SK-N-SH treated with all-trans-retinoic acid at 6 μM for 48 hours (cell line): ENCODE measurements around the gene CREB1.

Experiments
- ATAC-seq: fragments of 200-7000 bp; cut with Tn5 transposase; 3 replicates; pipeline ENCODE4 v1.9.1; 2020; ENCODE audit warnings: mild to moderate bottlenecking, moderate library complexity
- ARNTL ChIP-seq: fragments of 450-650 bp; formaldehyde crosslinking; IDR thresholded peaks from 2 replicates; pipeline ENCODE4 v1.5.0; 2020; ENCODE audit warnings: low read depth, mild to moderate bottlenecking, moderate library complexity, borderline replicate concordance
- BACH2 ChIP-seq: fragments of 250-450 bp; sonication (Bioruptor Pico); IDR thresholded peaks from 2 replicates; pipeline ENCODE4 v1.9.0; 2021; ENCODE audit warnings: mild to moderate bottlenecking, borderline replicate concordance
- CSRNP3 ChIP-seq: fragments of 250-450 bp; sonication (Bioruptor Pico); IDR thresholded peaks from 2 replicates; pipeline ENCODE4 v1.5.1; 2021; ENCODE audit warnings: mild to moderate bottlenecking, moderate library complexity
- ESRRG ChIP-seq: fragments of 250-450 bp; sonication (Bioruptor Pico); IDR thresholded peaks from 2 replicates; pipeline ENCODE4 v1.6.1; 2021; ENCODE audit warnings: mild to moderate bottlenecking
- GLIS3 ChIP-seq: fragments of 250-450 bp; sonication (Bioruptor Pico); IDR thresholded peaks from 2 replicates; pipeline ENCODE4 v1.5.0; 2020; ENCODE audit warnings: mild to moderate bottlenecking, moderate library complexity
- ISL1 ChIP-seq: fragments of 250-450 bp; sonication (Bioruptor Pico); IDR thresholded peaks from 2 replicates; pipeline ENCODE4 v2.1.2; 2022; ENCODE audit warnings: mild to moderate bottlenecking, moderate library complexity
- OSR1 ChIP-seq: fragments of 250-450 bp; sonication (Bioruptor Pico); IDR thresholded peaks from 2 replicates; pipeline ENCODE4 v1.8.0; 2022; ENCODE audit warnings: moderate library complexity, mild to moderate bottlenecking, inconsistent platforms
- PATZ1 ChIP-seq: fragments of 250-450 bp; sonication (Bioruptor Pico); IDR thresholded peaks from 2 replicates; pipeline ENCODE4 v1.8.0; 2020; ENCODE audit warnings: mild to moderate bottlenecking, moderate library complexity, borderline replicate concordance
- POU6F1 ChIP-seq: fragments of 250-450 bp; sonication (Bioruptor Pico); IDR thresholded peaks from 2 replicates; pipeline ENCODE4 v1.8.0; 2021; ENCODE audit warnings: low read depth, mild to moderate bottlenecking, moderate library complexity, borderline replicate concordance
- PPARA ChIP-seq: fragments of 250-450 bp; sonication (Bioruptor Pico); IDR thresholded peaks from 2 replicates; pipeline ENCODE4 v1.5.0; 2020; ENCODE audit warnings: mild to moderate bottlenecking, borderline replicate concordance
- RARB ChIP-seq: fragments of 250-450 bp; sonication (Bioruptor Pico); IDR thresholded peaks from 2 replicates; pipeline ENCODE4 v1.8.0; 2021; ENCODE audit warnings: mild to moderate bottlenecking, moderate library complexity
- SNAI2 ChIP-seq: fragments of 250-450 bp; sonication (Bioruptor Pico); IDR thresholded peaks from 2 replicates; pipeline ENCODE4 v1.5.0; 2020; ENCODE audit warnings: mild to moderate bottlenecking, moderate library complexity
- TCF4 ChIP-seq: fragments of 250-450 bp; sonication (Bioruptor Pico); IDR thresholded peaks from 2 replicates; pipeline ENCODE4 v1.8.0; 2021; ENCODE audit warnings: mild to moderate bottlenecking, moderate library complexity, borderline replicate concordance
- TOX ChIP-seq: fragments of 250-450 bp; sonication (Bioruptor Pico); IDR thresholded peaks from 2 replicates; pipeline ENCODE4 v1.8.0; 2021; ENCODE audit warnings: mild to moderate bottlenecking, moderate library complexity, borderline replicate concordance
- ZC3H10 ChIP-seq: fragments of 250-450 bp; sonication (Bioruptor Pico); IDR thresholded peaks from 2 replicates; pipeline ENCODE4 v1.5.1; 2021; ENCODE audit warnings: mild to moderate bottlenecking, moderate library complexity
- ZFP3 ChIP-seq: fragments of 250-450 bp; sonication (Bioruptor Pico); IDR thresholded peaks from 2 replicates; pipeline ENCODE4 v1.5.0; 2020; ENCODE audit warnings: mild to moderate bottlenecking, moderate library complexity
- ZFP30 ChIP-seq: fragments of 450-650 bp; formaldehyde crosslinking; IDR thresholded peaks from 2 replicates; pipeline ENCODE4 v1.5.0; 2022; ENCODE audit warnings: mild to moderate bottlenecking, moderate library complexity
- ZNF565 ChIP-seq: fragments of 450-650 bp; formaldehyde crosslinking; conservative IDR thresholded peaks from 2 replicates; pipeline ENCODE4 v1.5.0; 2020; ENCODE audit warnings: low read depth, mild to moderate bottlenecking, moderate library complexity
- ZNF8 ChIP-seq: fragments of 450-650 bp; formaldehyde crosslinking; IDR thresholded peaks from 2 replicates; pipeline ENCODE4 v1.5.0; 2020; ENCODE audit warnings: mild to moderate bottlenecking, moderate library complexity
- TF ChIP-seq, protein P1 (sequence below): fragments of 250-450 bp; sonication (Bioruptor Pico); IDR thresholded peaks from 2 replicates; pipeline ENCODE4 v1.5.1; 2020; ENCODE audit warnings: low read depth, mild to moderate bottlenecking, moderate library complexity
- TF ChIP-seq, protein P2 (sequence below): fragments of 250-450 bp; sonication (Bioruptor Pico); IDR thresholded peaks from 2 replicates; pipeline ENCODE4 v1.5.0; 2020; ENCODE audit warnings: mild to moderate bottlenecking, moderate library complexity

CREB1 gene

GRCh38 chr2:207540431-207540830 is 10.7 kb downstream of the CREB1 start:
- TF ChIP-seq ZNF8 (CRISPR knock-in tag) (no peak), ARNTL (CRISPR knock-in tag) (no peak), TCF4 (CRISPR knock-in tag) (no peak), ZFP30 (CRISPR knock-in tag) (no peak), GLIS3 (CRISPR knock-in tag) (no peak)
- TF ChIP-seq, protein P1, sequence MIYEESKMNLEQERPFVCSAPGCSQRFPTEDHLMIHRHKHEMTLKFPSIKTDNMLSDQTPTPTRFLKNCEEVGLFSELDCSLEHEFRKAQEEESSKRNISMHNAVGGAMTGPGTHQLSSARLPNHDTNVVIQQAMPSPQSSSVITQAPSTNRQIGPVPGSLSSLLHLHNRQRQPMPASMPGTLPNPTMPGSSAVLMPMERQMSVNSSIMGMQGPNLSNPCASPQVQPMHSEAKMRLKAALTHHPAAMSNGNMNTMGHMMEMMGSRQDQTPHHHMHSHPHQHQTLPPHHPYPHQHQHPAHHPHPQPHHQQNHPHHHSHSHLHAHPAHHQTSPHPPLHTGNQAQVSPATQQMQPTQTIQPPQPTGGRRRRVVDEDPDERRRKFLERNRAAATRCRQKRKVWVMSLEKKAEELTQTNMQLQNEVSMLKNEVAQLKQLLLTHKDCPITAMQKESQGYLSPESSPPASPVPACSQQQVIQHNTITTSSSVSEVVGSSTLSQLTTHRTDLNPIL (CRISPR knock-in tag) = no peak
- ATAC-seq = no peak

- no peak for ATAC-seq
- no peak for TF ChIP-seq ESRRG
- no peak for TF ChIP-seq ISL1 (CRISPR knock-in tag)
- TF ChIP-seq ARNTL (CRISPR knock-in tag) = no peak
- TF ChIP-seq ZFP30 (CRISPR knock-in tag) = no peak
Observed at GRCh38 chr2:207541933-207542332, 12.2 kb downstream of the CREB1 start.

DNA sequence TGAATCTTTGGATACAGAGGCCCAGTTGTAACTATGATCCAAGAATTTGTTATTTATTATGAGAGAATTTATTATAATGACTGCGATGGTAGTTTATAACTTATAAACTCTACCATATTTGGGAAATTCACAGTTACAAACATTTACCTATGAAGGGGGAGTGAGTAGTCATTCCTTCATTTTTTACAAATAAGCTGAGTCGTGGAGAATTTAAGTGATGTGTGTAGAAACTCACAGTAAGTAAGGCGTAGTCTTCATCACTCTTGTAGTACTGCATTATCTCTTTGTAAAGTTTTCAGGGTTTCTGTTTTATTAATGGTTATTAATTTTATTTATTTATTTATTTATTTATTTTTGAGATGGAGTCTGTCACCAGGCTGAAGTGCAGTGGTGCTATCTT is 13.5 kb downstream of the CREB1 start:
- no peak for TF ChIP-seq CSRNP3 (CRISPR knock-in tag)
- no peak for TF ChIP-seq PATZ1 (CRISPR knock-in tag)
- no peak for TF ChIP-seq ESRRG
- TF ChIP-seq RARB (CRISPR knock-in tag) = no peak
- TF ChIP-seq TOX (CRISPR knock-in tag) = no peak
- TF ChIP-seq, protein P1 (CRISPR knock-in tag) = no peak
- TF ChIP-seq ZNF8 (CRISPR knock-in tag) = no peak
- no peak for TF ChIP-seq ZC3H10 (CRISPR knock-in tag)
- TF ChIP-seq SNAI2 (CRISPR knock-in tag) = no peak
- no peak for TF ChIP-seq TCF4 (CRISPR knock-in tag)
- no peak for TF ChIP-seq ZFP3 (CRISPR knock-in tag)
- no peak for TF ChIP-seq GLIS3 (CRISPR knock-in tag)
- no peak for TF ChIP-seq ZNF565 (CRISPR knock-in tag)
- TF ChIP-seq OSR1 (CRISPR knock-in tag) = no peak
- TF ChIP-seq PPARA (CRISPR knock-in tag) = no peak
- ATAC-seq = no peak

GRCh38 chr2:207546822-207547221 is 17.1 kb downstream of the CREB1 start:
- ATAC-seq = no peak
- TF ChIP-seq, protein P2, sequence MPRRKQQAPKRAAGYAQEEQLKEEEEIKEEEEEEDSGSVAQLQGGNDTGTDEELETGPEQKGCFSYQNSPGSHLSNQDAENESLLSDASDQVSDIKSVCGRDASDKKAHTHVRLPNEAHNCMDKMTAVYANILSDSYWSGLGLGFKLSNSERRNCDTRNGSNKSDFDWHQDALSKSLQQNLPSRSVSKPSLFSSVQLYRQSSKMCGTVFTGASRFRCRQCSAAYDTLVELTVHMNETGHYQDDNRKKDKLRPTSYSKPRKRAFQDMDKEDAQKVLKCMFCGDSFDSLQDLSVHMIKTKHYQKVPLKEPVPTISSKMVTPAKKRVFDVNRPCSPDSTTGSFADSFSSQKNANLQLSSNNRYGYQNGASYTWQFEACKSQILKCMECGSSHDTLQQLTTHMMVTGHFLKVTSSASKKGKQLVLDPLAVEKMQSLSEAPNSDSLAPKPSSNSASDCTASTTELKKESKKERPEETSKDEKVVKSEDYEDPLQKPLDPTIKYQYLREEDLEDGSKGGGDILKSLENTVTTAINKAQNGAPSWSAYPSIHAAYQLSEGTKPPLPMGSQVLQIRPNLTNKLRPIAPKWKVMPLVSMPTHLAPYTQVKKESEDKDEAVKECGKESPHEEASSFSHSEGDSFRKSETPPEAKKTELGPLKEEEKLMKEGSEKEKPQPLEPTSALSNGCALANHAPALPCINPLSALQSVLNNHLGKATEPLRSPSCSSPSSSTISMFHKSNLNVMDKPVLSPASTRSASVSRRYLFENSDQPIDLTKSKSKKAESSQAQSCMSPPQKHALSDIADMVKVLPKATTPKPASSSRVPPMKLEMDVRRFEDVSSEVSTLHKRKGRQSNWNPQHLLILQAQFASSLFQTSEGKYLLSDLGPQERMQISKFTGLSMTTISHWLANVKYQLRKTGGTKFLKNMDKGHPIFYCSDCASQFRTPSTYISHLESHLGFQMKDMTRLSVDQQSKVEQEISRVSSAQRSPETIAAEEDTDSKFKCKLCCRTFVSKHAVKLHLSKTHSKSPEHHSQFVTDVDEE (CRISPR knock-in tag) = no peak
- no peak for TF ChIP-seq ZC3H10 (CRISPR knock-in tag)
- TF ChIP-seq CSRNP3 (CRISPR knock-in tag) = no peak
- TF ChIP-seq ISL1 (CRISPR knock-in tag) = no peak
- TF ChIP-seq TOX (CRISPR knock-in tag) = no peak
- TF ChIP-seq ESRRG = no peak
- no peak for TF ChIP-seq PATZ1 (CRISPR knock-in tag)
- TF ChIP-seq ARNTL (CRISPR knock-in tag) = no peak
- no peak for TF ChIP-seq SNAI2 (CRISPR knock-in tag)
- TF ChIP-seq ZFP30 (CRISPR knock-in tag) = no peak
- TF ChIP-seq POU6F1 (CRISPR knock-in tag) = no peak
- no peak for TF ChIP-seq BACH2 (CRISPR knock-in tag)
